Sigmoid colon (tissue), 7 donors: ENCODE measurements around the gene IGSF10. TPM values are rescaled to one million over a fixed set of nuclear protein-coding genes. Genes with fewer than 3 reads are reported as not detected.

Source experiments
- DNase-seq: peaks from one replicate; pipeline ENCODE4 v3.0.0-alpha.2; 2019
- H3K27ac ChIP-seq, 4 donors: fragments of 200-600 bp; sonication (generic); one replicate each; pipeline ENCODE4 v1.5.1; 2016 to 2019; ENCODE audit warnings: mild to moderate bottlenecking in 1 of 4
- H3K27me3 ChIP-seq, 3 donors: fragments of 200-600 bp; sonication (generic); one replicate each; pipeline ENCODE4 v1.5.1; 2019; ENCODE audit warnings: mild to moderate bottlenecking in 1 of 3
- H3K36me3 ChIP-seq, 4 donors: fragments of 200-600 bp; sonication (generic); one replicate each; pipeline ENCODE4 v1.5.1; 2016 to 2019
- H3K4me1 ChIP-seq, 4 donors: fragments of 200-600 bp; sonication (generic); one replicate each; pipeline ENCODE4 v1.5.1; 2017 to 2019
- H3K4me3 ChIP-seq, 4 donors: fragments of 200-600 bp; sonication (generic); one replicate each; pipeline ENCODE4 v1.5.1; 2017 to 2019; ENCODE audit warnings: mild to moderate bottlenecking in 2 of 4, moderate library complexity in 1 of 4
- H3K9me3 ChIP-seq, 4 donors: fragments of 200-600 bp in 3 of 4; sonication (generic) in 3 of 4; one replicate each; pipeline versions ENCODE4 v1.5.1 to v1.6.1; 2013 to 2019
- CTCF ChIP-seq, 4 experiments: fragments of 450-650 bp in 3 of 4; fragments of 200-600 bp in 1 of 4; IDR thresholded peaks; one replicate each; pipeline ENCODE4 v1.5.1; 2016 to 2019; ENCODE audit warnings: antibody characterized with exemption in 4 of 4, mild to moderate bottlenecking in 3 of 4, moderate library complexity in 2 of 4
- EP300 ChIP-seq, 4 donors: sonication (generic); formaldehyde crosslinking; IDR thresholded peaks; one replicate each; pipeline ENCODE4 v1.6.1; 2017; ENCODE audit warnings: antibody characterized with exemption in 4 of 4
- POLR2A ChIP-seq, 2 donors: fragments of 450-650 bp; IDR thresholded peaks; one replicate each; pipeline ENCODE4 v1.6.1; 2016; ENCODE audit warnings: antibody characterized with exemption in 2 of 2, mild to moderate bottlenecking in 2 of 2, moderate library complexity in 2 of 2
- POLR2AphosphoS5 ChIP-seq, 4 donors: sonication (generic); formaldehyde crosslinking; IDR thresholded peaks; one replicate each; pipeline ENCODE4 v1.6.1; 2017; ENCODE audit warnings: antibody characterized with exemption in 4 of 4
- WGBS, 2 donors: extraction: QIAGEN DNeasy Blood & Tissue Kit; methylation state at CpG; one replicate each; pipeline ENCODE4 v1.1.7; 2013; 5-methylcytosine and 5-hydroxymethylcytosine counted together
- intact Hi-C: fragments of 100-400 bp; cut with DNase I; formaldehyde crosslinking; loops from one replicate; pipeline ENCODE4 v1.15.1; 2023
- polyA plus RNA-seq, 3 donors: library from polyadenylated mRNA; stranded (reverse); fragments of 200-250 nt; gene quantifications; one replicate each; pipeline ENCODE4 v1.2.3, GENCODE V29; 2013
- total RNA-seq, 4 donors: library from RNA; depleted of rRNA; stranded (reverse); fragments of >200 nt; gene quantifications; one replicate each; pipeline ENCODE4 v1.1.0, GENCODE V29; 2016
- donor health status: healthy with polysubstance abuse.
- donor health status: Bipolar disorder and iron deficiency.
- donor health status: healthy.

The IGSF10 gene
- total and polyA plus RNA-seq, 7 donors, result 0.41 to 7.2 (median 0.70) TPM

GRCh38 chr3:151467069-151467468 is 6.2 kb upstream of the IGSF10 start:
- TF ChIP-seq CTCF (IDR thresholded peaks at IDR 0.05), result no peak
- TF ChIP-seq POLR2AphosphoS5 (IDR thresholded peaks at IDR 0.05), result no peak
- TF ChIP-seq POLR2A (IDR thresholded peaks at IDR 0.05), result no peak
- no peak for TF ChIP-seq EP300 (IDR thresholded peaks at IDR 0.05)
- H3K36me3 ChIP-seq, result no peaks in the 10 kb centered on the region
- H3K4me3 ChIP-seq, result no peak overlapping the region
- no peak for DNase-seq
- H3K27me3 ChIP-seq, result no peaks in the 10 kb centered on the region
- H3K9me3 ChIP-seq, result no peaks in the 10 kb centered on the region
- H3K27ac ChIP-seq, result no peak overlapping the region
- H3K4me1 ChIP-seq, result no peaks in the 10 kb centered on the region
- intact Hi-C loops, result no loop called here
- 77 to 84% methylated on average over 1 of the region's 1 CpG for WGBS, 2 donors

GRCh38 chr3:151462991-151463390 is 2.1 kb upstream of the IGSF10 start:
- Histone ChIP-seq H3K36me3 (no peaks in the 10 kb centered on the region), H3K27ac (no peak overlapping the region), H3K9me3 (no peaks in the 10 kb centered on the region), H3K4me1 (peaks cover 0 to 21% (median 9%) of the 10 kb centered on the region in 4 donors), H3K27me3 (peaks cover 0 to 9% (median 0%) of the 10 kb centered on the region in 3 donors), H3K4me3 (no peak overlapping the region)
- intact Hi-C loops, result no loop called here
- TF ChIP-seq CTCF (IDR thresholded peaks at IDR 0.05) (no peak), POLR2AphosphoS5 (IDR thresholded peaks at IDR 0.05) (no peak), POLR2A (IDR thresholded peaks at IDR 0.05) (no peak), EP300 (IDR thresholded peaks at IDR 0.05) (no peak)
- WGBS, 2 donors, result 75 to 82% methylated on average over 1 of the region's 1 CpG
- DNase-seq, result no peak

DNA sequence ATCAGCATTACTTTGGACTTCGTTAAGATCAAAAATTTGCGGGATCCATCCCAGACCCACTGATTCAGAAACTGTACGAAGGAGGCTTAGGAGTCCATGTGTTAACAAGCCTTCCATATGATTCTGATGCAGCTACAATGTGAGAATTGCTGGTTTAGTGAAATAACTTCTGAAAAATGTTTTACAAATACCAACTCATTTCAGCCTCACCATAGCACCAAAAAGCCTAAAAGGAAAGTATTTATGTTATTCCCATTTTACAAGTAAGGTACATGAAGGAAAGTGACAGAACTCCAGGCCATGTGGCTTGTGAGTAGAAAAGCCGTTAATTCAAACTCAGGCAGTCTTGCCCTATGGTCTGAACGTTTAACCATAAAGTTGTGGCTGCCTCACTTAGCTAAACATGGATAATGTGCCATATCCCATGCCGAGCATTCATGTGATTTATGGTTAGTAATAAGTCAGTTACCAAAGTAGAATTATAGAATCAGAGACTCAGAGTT is 1.5 kb upstream of the IGSF10 start:
- peaks cover 0 to 9% (median 0%) of the 10 kb centered on the region in 3 donors for H3K27me3 ChIP-seq
- no peaks in the 10 kb centered on the region for H3K9me3 ChIP-seq
- H3K27ac ChIP-seq, result no peak overlapping the region
- H3K36me3 ChIP-seq, result no peaks in the 10 kb centered on the region
- DNase-seq, result no peak
- WGBS, 2 donors, result 77 to 84% methylated on average over 6 of the region's 6 CpGs
- no peak for TF ChIP-seq CTCF (IDR thresholded peaks at IDR 0.05)
- TF ChIP-seq EP300 (IDR thresholded peaks at IDR 0.05), result no peak
- no peak for TF ChIP-seq POLR2A (IDR thresholded peaks at IDR 0.05)
- TF ChIP-seq POLR2AphosphoS5 (IDR thresholded peaks at IDR 0.05), result no peak
- intact Hi-C loops, result no loop called here
- H3K4me3 ChIP-seq, result no peak overlapping the region
- H3K4me1 ChIP-seq, result peaks cover 0 to 21% (median 9%) of the 10 kb centered on the region in 4 donors

GRCh38 chr3:151460228-151460627 is 633 bp downstream of the IGSF10 start:
- Histone ChIP-seq H3K27me3 (peaks cover 0 to 9% (median 0%) of the 10 kb centered on the region in 3 donors), H3K4me1 (peaks cover 0 to 21% (median 9%) of the 10 kb centered on the region in 4 donors), H3K9me3 (no peaks in the 10 kb centered on the region), H3K36me3 (no peaks in the 10 kb centered on the region), H3K4me3 (peak overlapping the region in 3 of 4 donors; percentile 44 to 61 (median 51)), H3K27ac (no peak overlapping the region)
- 8 to 21% methylated on average over 2 of the region's 2 CpGs for WGBS, 2 donors
- intact Hi-C loops, result no loop called here
- TF ChIP-seq CTCF (IDR thresholded peaks at IDR 0.05), result no peak
- TF ChIP-seq EP300 (IDR thresholded peaks at IDR 0.05), result no peak
- TF ChIP-seq POLR2AphosphoS5 (IDR thresholded peaks at IDR 0.05), result no peak
- TF ChIP-seq POLR2A (IDR thresholded peaks at IDR 0.05), result no peak
- no peak for DNase-seq

GRCh38 chr3:151459358-151459757 is 1.5 kb downstream of the IGSF10 start:
- WGBS, 2 donors, result 56 to 78% methylated on average over 3 of the region's 3 CpGs
- H3K4me3 ChIP-seq, result no peak overlapping the region

More at GRCh38 chr3:151459358-151459757, 1.5 kb downstream of the IGSF10 start:
- H3K27me3 ChIP-seq, result peaks cover 0 to 9% (median 0%) of the 10 kb centered on the region in 3 donors
- DNase-seq, result no peak
- no peaks in the 10 kb centered on the region for H3K9me3 ChIP-seq
- no peak for TF ChIP-seq POLR2A (IDR thresholded peaks at IDR 0.05)
- TF ChIP-seq EP300 (IDR thresholded peaks at IDR 0.05), result no peak
- no peak for TF ChIP-seq POLR2AphosphoS5 (IDR thresholded peaks at IDR 0.05)
- TF ChIP-seq CTCF (IDR thresholded peaks at IDR 0.05), result no peak
- H3K36me3 ChIP-seq, result no peaks in the 10 kb centered on the region
- H3K4me1 ChIP-seq, result peaks cover 0 to 21% (median 9%) of the 10 kb centered on the region in 4 donors
- no peak overlapping the region for H3K27ac ChIP-seq
- intact Hi-C loops, result no loop called here
